ENCODE data around the gene SPINK1.

DNA sequence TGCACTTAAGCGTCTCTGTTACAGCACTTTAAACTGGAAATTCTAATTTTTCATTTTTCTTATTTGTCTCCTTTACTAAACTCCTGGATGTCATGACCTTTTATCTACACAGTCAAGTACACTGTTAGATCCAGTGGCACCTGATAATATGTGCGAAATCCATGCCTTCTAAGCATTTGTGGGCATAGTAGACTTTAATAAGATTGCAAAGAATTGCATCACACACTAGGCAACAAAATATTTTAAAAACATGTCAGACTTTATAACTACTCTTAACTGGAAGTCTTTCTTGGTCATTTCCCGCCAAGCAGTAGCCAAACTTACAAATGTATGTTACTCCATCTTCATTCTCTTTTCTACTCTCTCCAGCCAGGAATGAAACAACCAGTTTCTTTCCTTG, 5.0 kb upstream of the SPINK1 start:
- TF ChIP-seq, protein P1, sequence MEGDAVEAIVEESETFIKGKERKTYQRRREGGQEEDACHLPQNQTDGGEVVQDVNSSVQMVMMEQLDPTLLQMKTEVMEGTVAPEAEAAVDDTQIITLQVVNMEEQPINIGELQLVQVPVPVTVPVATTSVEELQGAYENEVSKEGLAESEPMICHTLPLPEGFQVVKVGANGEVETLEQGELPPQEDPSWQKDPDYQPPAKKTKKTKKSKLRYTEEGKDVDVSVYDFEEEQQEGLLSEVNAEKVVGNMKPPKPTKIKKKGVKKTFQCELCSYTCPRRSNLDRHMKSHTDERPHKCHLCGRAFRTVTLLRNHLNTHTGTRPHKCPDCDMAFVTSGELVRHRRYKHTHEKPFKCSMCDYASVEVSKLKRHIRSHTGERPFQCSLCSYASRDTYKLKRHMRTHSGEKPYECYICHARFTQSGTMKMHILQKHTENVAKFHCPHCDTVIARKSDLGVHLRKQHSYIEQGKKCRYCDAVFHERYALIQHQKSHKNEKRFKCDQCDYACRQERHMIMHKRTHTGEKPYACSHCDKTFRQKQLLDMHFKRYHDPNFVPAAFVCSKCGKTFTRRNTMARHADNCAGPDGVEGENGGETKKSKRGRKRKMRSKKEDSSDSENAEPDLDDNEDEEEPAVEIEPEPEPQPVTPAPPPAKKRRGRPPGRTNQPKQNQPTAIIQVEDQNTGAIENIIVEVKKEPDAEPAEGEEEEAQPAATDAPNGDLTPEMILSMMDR (IDR thresholded peaks at IDR 0.05 in 8 of 11, conservative IDR thresholded peaks at IDR 0.05 in 3 of 11) = no peak
- no peak for TF ChIP-seq POLR2AphosphoS5 (IDR thresholded peaks at IDR 0.05)

Measured in spleen (tissue), 7 donors.